Measurements from ENCODE around the gene ALG9. TPM values are rescaled to one million over a fixed set of nuclear protein-coding genes. Genes with fewer than 3 reads are reported as not detected.

ALG9 gene
- total RNA-seq, 3 donors from 2014 or later, result 31.8 to 46.2 (median 43.9) TPM

DNA sequence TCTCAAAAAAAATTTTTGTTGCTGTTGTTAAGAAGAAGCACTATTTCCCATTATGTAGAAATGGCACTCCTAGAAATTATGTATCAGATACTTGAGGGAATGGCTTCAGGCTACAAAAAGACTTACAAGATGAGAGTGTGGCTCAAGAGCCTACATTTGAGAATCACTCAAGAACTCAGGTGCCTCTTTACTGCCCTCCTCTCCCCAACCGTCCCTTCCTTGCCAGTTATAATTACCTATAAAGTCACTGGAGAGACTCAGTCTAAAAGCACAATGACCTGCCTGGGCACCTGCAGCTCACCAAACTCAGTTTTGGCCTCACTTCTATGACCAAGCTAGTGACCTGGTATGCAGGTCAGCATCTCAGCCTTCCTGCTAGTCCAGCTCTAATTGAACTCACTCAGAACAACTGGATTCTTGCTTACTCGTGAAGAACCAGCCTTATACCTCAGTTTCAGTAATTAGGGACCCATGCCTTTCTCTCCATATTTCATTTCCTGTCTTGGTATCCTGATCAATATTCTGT is 63.3 kb downstream of the ALG9 start:
- no peaks in the 10 kb centered on the region for H3K27me3 ChIP-seq
- no peaks in the 10 kb centered on the region for H3K9me3 ChIP-seq
- no peak overlapping the region for H3K4me3 ChIP-seq
- DNase-seq (ENCODE audit: low spot score in 2 of 2), result no peak
- H3K27ac ChIP-seq, result no peak overlapping the region
- intact Hi-C loops (cut with DNase I; ENCODE audit: low total_unique reads), result no loop called here
- H3K4me1 ChIP-seq, result no peaks in the 10 kb centered on the region
- H3K36me3 ChIP-seq, result no peaks in the 10 kb centered on the region
- TF ChIP-seq POLR2A (IDR thresholded peaks at IDR 0.05), result no peak
- TF ChIP-seq, protein P1, sequence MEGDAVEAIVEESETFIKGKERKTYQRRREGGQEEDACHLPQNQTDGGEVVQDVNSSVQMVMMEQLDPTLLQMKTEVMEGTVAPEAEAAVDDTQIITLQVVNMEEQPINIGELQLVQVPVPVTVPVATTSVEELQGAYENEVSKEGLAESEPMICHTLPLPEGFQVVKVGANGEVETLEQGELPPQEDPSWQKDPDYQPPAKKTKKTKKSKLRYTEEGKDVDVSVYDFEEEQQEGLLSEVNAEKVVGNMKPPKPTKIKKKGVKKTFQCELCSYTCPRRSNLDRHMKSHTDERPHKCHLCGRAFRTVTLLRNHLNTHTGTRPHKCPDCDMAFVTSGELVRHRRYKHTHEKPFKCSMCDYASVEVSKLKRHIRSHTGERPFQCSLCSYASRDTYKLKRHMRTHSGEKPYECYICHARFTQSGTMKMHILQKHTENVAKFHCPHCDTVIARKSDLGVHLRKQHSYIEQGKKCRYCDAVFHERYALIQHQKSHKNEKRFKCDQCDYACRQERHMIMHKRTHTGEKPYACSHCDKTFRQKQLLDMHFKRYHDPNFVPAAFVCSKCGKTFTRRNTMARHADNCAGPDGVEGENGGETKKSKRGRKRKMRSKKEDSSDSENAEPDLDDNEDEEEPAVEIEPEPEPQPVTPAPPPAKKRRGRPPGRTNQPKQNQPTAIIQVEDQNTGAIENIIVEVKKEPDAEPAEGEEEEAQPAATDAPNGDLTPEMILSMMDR (IDR thresholded peaks at IDR 0.05), result no peak
- TF ChIP-seq POLR2AphosphoS5 (IDR thresholded peaks at IDR 0.05), result no peak

DNA sequence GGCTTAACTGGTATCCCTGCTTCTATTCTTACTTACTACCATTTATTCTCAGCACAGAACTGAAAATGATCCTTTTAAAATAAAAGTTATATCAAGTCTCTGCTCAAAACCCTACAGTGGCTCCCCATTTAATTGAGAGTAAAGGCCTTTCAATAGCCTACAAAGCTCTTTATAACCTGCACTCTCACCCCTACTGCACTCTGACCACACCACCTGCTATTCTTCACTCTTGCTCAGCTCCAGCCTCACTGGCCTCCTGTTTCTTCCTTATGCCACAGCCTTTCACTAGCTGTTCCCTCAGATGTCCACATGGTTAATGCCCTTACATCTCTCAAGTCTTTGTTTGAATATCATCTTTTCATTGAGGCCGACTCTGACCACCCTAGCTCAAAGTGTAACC is 64.3 kb downstream of the ALG9 start:
- H3K27me3 ChIP-seq, result no peaks in the 10 kb centered on the region
- H3K4me3 ChIP-seq, result no peak overlapping the region
- no peaks in the 10 kb centered on the region for H3K9me3 ChIP-seq
- H3K4me1 ChIP-seq, result no peaks in the 10 kb centered on the region
- TF ChIP-seq POLR2A (IDR thresholded peaks at IDR 0.05) (no peak), POLR2AphosphoS5 (IDR thresholded peaks at IDR 0.05) (no peak)
- TF ChIP-seq, protein P1 (IDR thresholded peaks at IDR 0.05), result no peak
- H3K36me3 ChIP-seq, result no peaks in the 10 kb centered on the region
- intact Hi-C loops (cut with DNase I; ENCODE audit: low total_unique reads), result no loop called here
- no peak for DNase-seq (ENCODE audit: low spot score in 2 of 2)
- no peak overlapping the region for H3K27ac ChIP-seq

DNA sequence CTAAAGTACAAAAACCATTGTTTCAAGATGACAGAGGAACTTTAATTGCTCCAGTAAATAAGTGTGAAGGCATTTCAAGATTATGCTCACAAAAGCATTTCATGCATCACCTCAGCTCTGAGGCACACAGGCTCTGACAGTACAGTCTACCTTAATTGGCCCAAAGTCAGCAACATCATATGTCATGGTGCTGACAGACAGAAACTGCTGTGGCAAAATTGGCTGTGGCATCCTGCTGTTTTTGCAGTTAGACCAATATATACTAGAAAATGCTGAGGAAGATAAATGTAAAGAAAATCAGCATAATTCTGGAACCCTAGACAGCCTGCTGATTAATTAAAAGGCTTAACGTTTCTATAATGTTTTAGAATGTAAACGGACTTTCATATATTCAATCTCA is 70.2 kb downstream of the ALG9 start:
- H3K9me3 ChIP-seq, result no peaks in the 10 kb centered on the region
- no peak overlapping the region for H3K27ac ChIP-seq
- no peak for DNase-seq (ENCODE audit: low spot score in 2 of 2)
- H3K4me1 ChIP-seq, result no peaks in the 10 kb centered on the region
- TF ChIP-seq POLR2A (IDR thresholded peaks at IDR 0.05) (no peak), POLR2AphosphoS5 (IDR thresholded peaks at IDR 0.05) (no peak)
- H3K36me3 ChIP-seq, result no peaks in the 10 kb centered on the region
- H3K27me3 ChIP-seq, result no peaks in the 10 kb centered on the region
- intact Hi-C loops (cut with DNase I; ENCODE audit: low total_unique reads), result no loop called here
- H3K4me3 ChIP-seq, result no peak overlapping the region

DNA sequence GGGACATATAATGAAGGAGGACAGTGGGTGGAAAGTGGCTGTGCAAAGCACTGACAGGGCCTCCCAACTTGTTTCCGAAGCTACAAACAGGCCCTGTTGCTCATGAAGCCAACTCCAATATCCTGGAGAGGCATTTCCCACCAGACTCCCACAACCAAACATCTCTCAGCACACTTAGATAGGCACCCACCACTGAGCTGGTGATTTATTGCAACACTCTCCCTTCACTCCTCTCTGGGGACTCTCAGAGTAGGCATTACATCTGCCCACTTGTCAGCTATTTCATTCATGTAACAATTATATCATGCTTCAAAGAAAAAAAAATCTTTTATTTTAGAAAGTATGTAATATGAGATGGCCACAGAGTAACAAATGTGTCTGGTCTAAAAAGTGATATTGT is 73.1 kb downstream of the ALG9 start:
- Histone ChIP-seq H3K27me3 (no peaks in the 10 kb centered on the region), H3K9me3 (no peaks in the 10 kb centered on the region), H3K4me3 (no peak overlapping the region), H3K4me1 (no peaks in the 10 kb centered on the region), H3K36me3 (no peaks in the 10 kb centered on the region), H3K27ac (no peak overlapping the region)
- no peak for DNase-seq (ENCODE audit: low spot score in 2 of 2)
- intact Hi-C loops (cut with DNase I; ENCODE audit: low total_unique reads), result no loop called here
- TF ChIP-seq POLR2A (IDR thresholded peaks at IDR 0.05) (no peak), POLR2AphosphoS5 (IDR thresholded peaks at IDR 0.05) (no peak)
- TF ChIP-seq, protein P1 (IDR thresholded peaks at IDR 0.05), result no peak

DNA sequence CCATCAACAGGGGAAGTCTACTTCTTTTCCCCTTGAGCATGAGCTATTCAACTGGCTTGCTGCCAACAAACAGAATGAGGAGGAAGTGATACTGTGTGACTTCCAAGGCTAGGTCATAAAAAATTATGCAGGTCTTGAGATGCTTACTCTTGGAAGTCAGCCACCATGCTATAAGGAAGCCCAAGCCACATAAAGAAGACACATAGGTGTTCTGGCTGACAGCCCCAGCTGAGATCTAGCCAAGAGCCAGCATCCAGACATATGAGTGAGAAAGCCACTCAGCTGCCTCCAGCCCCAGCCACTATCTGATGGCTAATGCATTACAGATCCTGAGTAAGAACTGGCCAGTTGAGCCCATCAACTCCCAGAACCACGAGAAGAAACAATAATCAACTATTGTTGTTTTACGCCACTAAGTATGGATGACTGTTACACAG is 74.2 kb downstream of the ALG9 start:
- Histone ChIP-seq H3K36me3 (no peaks in the 10 kb centered on the region), H3K27ac (no peak overlapping the region), H3K9me3 (no peaks in the 10 kb centered on the region), H3K27me3 (no peaks in the 10 kb centered on the region), H3K4me1 (no peaks in the 10 kb centered on the region), H3K4me3 (no peak overlapping the region)
- intact Hi-C loops (cut with DNase I; ENCODE audit: low total_unique reads), result no loop called here
- TF ChIP-seq POLR2AphosphoS5 (IDR thresholded peaks at IDR 0.05), result no peak
- no peak for DNase-seq (ENCODE audit: low spot score in 2 of 2)

DNA sequence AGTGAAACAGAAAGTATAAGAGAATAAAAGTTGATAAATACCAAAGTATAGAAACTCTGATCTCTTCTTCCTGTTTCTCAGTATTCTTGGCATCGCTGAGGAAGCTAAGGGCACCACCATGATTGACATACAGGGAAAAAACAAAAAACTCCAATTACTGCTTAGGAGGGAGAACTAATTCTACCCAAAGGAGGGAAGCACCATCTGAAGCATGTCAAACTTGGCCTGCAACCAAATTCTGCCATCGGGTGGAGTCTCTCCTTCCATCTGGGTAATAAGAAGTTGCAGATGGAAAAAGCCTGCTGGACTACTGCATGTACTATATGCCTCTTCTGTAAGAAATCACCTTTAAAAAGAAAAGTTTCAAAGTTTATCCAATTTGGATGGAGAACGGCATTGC is 74.7 kb downstream of the ALG9 start:
- intact Hi-C loops (cut with DNase I; ENCODE audit: low total_unique reads), result no loop called here
- Histone ChIP-seq H3K9me3 (no peaks in the 10 kb centered on the region), H3K4me1 (no peaks in the 10 kb centered on the region), H3K27me3 (no peaks in the 10 kb centered on the region), H3K27ac (no peak overlapping the region), H3K4me3 (no peak overlapping the region), H3K36me3 (no peaks in the 10 kb centered on the region)
- TF ChIP-seq, protein P1 (IDR thresholded peaks at IDR 0.05), result no peak
- TF ChIP-seq POLR2AphosphoS5 (IDR thresholded peaks at IDR 0.05) (no peak), POLR2A (IDR thresholded peaks at IDR 0.05) (no peak)
- DNase-seq (ENCODE audit: low spot score in 2 of 2), result no peak

All from breast epithelium (tissue), 4 donors.